ENCODE data around the gene ZBTB46.
"Not testable (repeated sequence)": the region's sequence is repeated elsewhere in the genome, so short reads cannot be mapped to it uniquely, and the experiment has no call there.

Gene ZBTB46

GRCh38 chr20:63778034-63778752 is 52.9 kb downstream of the ZBTB46 start:
- H3K9ac ChIP-seq (ENCODE audit: low read depth, low read length, poor library complexity, severe bottlenecking), result no peak overlapping the region
- H4K20me1 ChIP-seq (ENCODE audit: insufficient read depth, low read length, poor library complexity, severe bottlenecking), result no peaks in the 10 kb centered on the region
- H3K4me3 ChIP-seq (ENCODE audit: low read length, poor library complexity, severe bottlenecking), result no peak overlapping the region
- H3K9me3 ChIP-seq (ENCODE audit: insufficient read depth, low read depth, low read length), result no peaks in the 10 kb centered on the region
- H3K79me2 ChIP-seq (ENCODE audit: insufficient read depth, low read length), result no peaks in the 10 kb centered on the region
- no peak overlapping the region for H2AFZ ChIP-seq (ENCODE audit: low read length)
- H3F3A ChIP-seq (ENCODE audit: low read depth), result no peaks in the 10 kb centered on the region
- no peaks in the 10 kb centered on the region for H3K9me2 ChIP-seq (replicated peaks; ENCODE audit: low read depth, low read length)
- H3K27me3 ChIP-seq (ENCODE audit: insufficient read depth, low read length, poor library complexity, severe bottlenecking), result no peaks in the 10 kb centered on the region
- H3K4me1 ChIP-seq (ENCODE audit: insufficient read depth, low read length, poor library complexity, severe bottlenecking), result no peaks in the 10 kb centered on the region
- TF ChIP-seq EZH2phosphoT487 (IDR thresholded peaks at IDR 0.05; ENCODE audit: borderline replicate concordance) (no peak), CTCF (conservative IDR thresholded peaks at IDR 0.05; ENCODE audit: low read length) (no peak)
- no peak overlapping the region for H3K4me2 ChIP-seq (ENCODE audit: low read depth, low read length, poor library complexity, severe bottlenecking)
- H3K36me3 ChIP-seq (ENCODE audit: insufficient read depth, low read length), result no peaks in the 10 kb centered on the region

GRCh38 chr20:63777614-63778013 is 53.5 kb downstream of the ZBTB46 start:
- Histone ChIP-seq H3K4me3 (ENCODE audit: low read length, poor library complexity, severe bottlenecking) (no peak overlapping the region), H3K79me2 (ENCODE audit: insufficient read depth, low read length) (no peaks in the 10 kb centered on the region), H3K9ac (ENCODE audit: low read depth, low read length, poor library complexity, severe bottlenecking) (no peak overlapping the region), H2AFZ (ENCODE audit: low read length) (no peak overlapping the region), H3F3A (ENCODE audit: low read depth) (no peaks in the 10 kb centered on the region), H3K9me2 (replicated peaks; ENCODE audit: low read depth, low read length) (no peaks in the 10 kb centered on the region), H4K20me1 (ENCODE audit: insufficient read depth, low read length, poor library complexity, severe bottlenecking) (no peaks in the 10 kb centered on the region), H3K36me3 (ENCODE audit: insufficient read depth, low read length) (no peaks in the 10 kb centered on the region), H3K4me2 (ENCODE audit: low read depth, low read length, poor library complexity, severe bottlenecking) (no peak overlapping the region), H3K4me1 (ENCODE audit: insufficient read depth, low read length, poor library complexity, severe bottlenecking) (no peaks in the 10 kb centered on the region), H3K9me3 (ENCODE audit: insufficient read depth, low read depth, low read length) (no peaks in the 10 kb centered on the region), H3K27me3 (ENCODE audit: insufficient read depth, low read length, poor library complexity, severe bottlenecking) (no peaks in the 10 kb centered on the region)
- no peak for TF ChIP-seq CTCF (conservative IDR thresholded peaks at IDR 0.05; ENCODE audit: low read length)
- TF ChIP-seq EZH2phosphoT487 (IDR thresholded peaks at IDR 0.05; ENCODE audit: borderline replicate concordance), result no peak

GRCh38 chr20:63776875-63777274 is 54.2 kb downstream of the ZBTB46 start:
- H3K4me1 ChIP-seq (ENCODE audit: insufficient read depth, low read length, poor library complexity, severe bottlenecking); H4K20me1 ChIP-seq (ENCODE audit: insufficient read depth, low read length, poor library complexity, severe bottlenecking); H2AFZ ChIP-seq (ENCODE audit: low read length); H3K9ac ChIP-seq (ENCODE audit: low read depth, low read length, poor library complexity, severe bottlenecking); H3K4me2 ChIP-seq (ENCODE audit: low read depth, low read length, poor library complexity, severe bottlenecking); H3K36me3 ChIP-seq (ENCODE audit: insufficient read depth, low read length); H3K79me2 ChIP-seq (ENCODE audit: insufficient read depth, low read length); H3K9me2 ChIP-seq (replicated peaks; ENCODE audit: low read depth, low read length); H3K27me3 ChIP-seq (ENCODE audit: insufficient read depth, low read length, poor library complexity, severe bottlenecking); H3K9me3 ChIP-seq (ENCODE audit: insufficient read depth, low read depth, low read length); H3F3A ChIP-seq (ENCODE audit: low read depth); H3K4me3 ChIP-seq (ENCODE audit: low read length, poor library complexity, severe bottlenecking): not testable (repeated sequence)
